Measurements from ENCODE around the gene CDKN2B. TPM values are rescaled to one million over a fixed set of nuclear protein-coding genes. Genes with fewer than 3 reads are reported as not detected.

Gene CDKN2B
- total RNA-seq, 1 experiment from 2014 or later = 0.05 TPM

DNA sequence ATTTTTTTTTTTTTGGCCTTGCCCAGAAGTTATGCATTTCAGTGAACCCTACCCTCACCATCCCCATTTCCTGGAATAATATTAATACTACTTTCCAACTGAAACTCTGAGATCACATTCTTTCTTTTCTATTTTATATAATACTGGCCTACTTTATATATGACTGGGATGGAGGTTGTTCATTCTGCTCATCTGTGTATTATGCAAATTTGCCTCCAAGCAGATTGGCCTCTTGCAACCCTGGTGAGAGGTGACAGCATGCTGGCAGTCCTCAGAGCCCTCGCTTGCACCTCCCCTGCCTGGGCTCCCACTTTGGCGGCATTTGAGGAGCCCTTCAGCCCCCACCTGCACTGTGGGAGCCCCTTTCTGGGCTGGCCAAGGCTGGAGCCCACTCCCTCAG, 50.3 kb downstream of the CDKN2B start:
- H3K27ac ChIP-seq (ENCODE audit: low read length) = no peak overlapping the region
- POLR2A ChIA-PET = no interaction called here
- CTCF ChIA-PET = no interaction called here
- intact Hi-C loops (cut with micrococcal nuclease; ENCODE audit: unreplicated experiment) = no loop called here
- ATAC-seq (no peak), DNase-seq (ENCODE audit: low read depth, low spot score) (no peak)
- no TSS peak for BruUV-seq (replicated peaks)
- H3K27me3 ChIP-seq (ENCODE audit: control insufficient read depth, insufficient read depth, low read length) = no peaks in the 10 kb centered on the region
- no peak overlapping the region for H3K4me3 ChIP-seq (ENCODE audit: low read depth in 2 of 2, low read length in 2 of 2)
- H3K9me3 ChIP-seq (ENCODE audit: control insufficient read depth, insufficient read depth, low read depth, low read length) = no peaks in the 10 kb centered on the region
- H3K4me1 ChIP-seq (ENCODE audit: control insufficient read depth, insufficient read depth, low read length) = no peaks in the 10 kb centered on the region
- H3K36me3 ChIP-seq (ENCODE audit: control insufficient read depth, insufficient read depth, low read length) = no peaks in the 10 kb centered on the region
- TF ChIP-seq, protein P1, sequence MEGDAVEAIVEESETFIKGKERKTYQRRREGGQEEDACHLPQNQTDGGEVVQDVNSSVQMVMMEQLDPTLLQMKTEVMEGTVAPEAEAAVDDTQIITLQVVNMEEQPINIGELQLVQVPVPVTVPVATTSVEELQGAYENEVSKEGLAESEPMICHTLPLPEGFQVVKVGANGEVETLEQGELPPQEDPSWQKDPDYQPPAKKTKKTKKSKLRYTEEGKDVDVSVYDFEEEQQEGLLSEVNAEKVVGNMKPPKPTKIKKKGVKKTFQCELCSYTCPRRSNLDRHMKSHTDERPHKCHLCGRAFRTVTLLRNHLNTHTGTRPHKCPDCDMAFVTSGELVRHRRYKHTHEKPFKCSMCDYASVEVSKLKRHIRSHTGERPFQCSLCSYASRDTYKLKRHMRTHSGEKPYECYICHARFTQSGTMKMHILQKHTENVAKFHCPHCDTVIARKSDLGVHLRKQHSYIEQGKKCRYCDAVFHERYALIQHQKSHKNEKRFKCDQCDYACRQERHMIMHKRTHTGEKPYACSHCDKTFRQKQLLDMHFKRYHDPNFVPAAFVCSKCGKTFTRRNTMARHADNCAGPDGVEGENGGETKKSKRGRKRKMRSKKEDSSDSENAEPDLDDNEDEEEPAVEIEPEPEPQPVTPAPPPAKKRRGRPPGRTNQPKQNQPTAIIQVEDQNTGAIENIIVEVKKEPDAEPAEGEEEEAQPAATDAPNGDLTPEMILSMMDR (IDR thresholded peaks at IDR 0.05) = no peak
- TF ChIP-seq TCF7L2 (IDR thresholded peaks at IDR 0.05; ENCODE audit: low read depth, low read length) (no peak), POLR2AphosphoS5 (IDR thresholded peaks at IDR 0.05; ENCODE audit: low read depth, low read length) (no peak)
- TF ChIP-seq, protein P2, sequence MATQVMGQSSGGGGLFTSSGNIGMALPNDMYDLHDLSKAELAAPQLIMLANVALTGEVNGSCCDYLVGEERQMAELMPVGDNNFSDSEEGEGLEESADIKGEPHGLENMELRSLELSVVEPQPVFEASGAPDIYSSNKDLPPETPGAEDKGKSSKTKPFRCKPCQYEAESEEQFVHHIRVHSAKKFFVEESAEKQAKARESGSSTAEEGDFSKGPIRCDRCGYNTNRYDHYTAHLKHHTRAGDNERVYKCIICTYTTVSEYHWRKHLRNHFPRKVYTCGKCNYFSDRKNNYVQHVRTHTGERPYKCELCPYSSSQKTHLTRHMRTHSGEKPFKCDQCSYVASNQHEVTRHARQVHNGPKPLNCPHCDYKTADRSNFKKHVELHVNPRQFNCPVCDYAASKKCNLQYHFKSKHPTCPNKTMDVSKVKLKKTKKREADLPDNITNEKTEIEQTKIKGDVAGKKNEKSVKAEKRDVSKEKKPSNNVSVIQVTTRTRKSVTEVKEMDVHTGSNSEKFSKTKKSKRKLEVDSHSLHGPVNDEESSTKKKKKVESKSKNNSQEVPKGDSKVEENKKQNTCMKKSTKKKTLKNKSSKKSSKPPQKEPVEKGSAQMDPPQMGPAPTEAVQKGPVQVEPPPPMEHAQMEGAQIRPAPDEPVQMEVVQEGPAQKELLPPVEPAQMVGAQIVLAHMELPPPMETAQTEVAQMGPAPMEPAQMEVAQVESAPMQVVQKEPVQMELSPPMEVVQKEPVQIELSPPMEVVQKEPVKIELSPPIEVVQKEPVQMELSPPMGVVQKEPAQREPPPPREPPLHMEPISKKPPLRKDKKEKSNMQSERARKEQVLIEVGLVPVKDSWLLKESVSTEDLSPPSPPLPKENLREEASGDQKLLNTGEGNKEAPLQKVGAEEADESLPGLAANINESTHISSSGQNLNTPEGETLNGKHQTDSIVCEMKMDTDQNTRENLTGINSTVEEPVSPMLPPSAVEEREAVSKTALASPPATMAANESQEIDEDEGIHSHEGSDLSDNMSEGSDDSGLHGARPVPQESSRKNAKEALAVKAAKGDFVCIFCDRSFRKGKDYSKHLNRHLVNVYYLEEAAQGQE (IDR thresholded peaks at IDR 0.05; ENCODE audit: insufficient read depth in 1 of 2, low read depth in 2 of 2, low read length in 1 of 2) = no peak
- in situ Hi-C loops (cut with HindIII; ENCODE audit: low pct_unique_long_range_greater_than_20kb, low sequenced_read_pairs) = no loop called here

Other genes with a start within 250 kb of the CDKN2B start
- 9.6 TPM for gene MTAP, start 206.7 kb downstream of the CDKN2B start, total RNA-seq (2021; ENCODE audit: unreplicated experiment)
- not detected for gene CDKN2A, start 14.9 kb downstream of the CDKN2B start, total RNA-seq (2021; ENCODE audit: unreplicated experiment)
- gene CDKN2B-AS1, start 14.5 kb downstream of the CDKN2B start, total RNA-seq (2021; ENCODE audit: unreplicated experiment) = not detected